Femur (tissue), 1 donor: ENCODE data around the gene MALAT1.
"Not testable (repeated sequence)": the region's sequence is repeated elsewhere in the genome, so short reads cannot be mapped to it uniquely, and the experiment has no call there.

Experiments used
- DNase-seq: peaks from one replicate; pipeline ENCODE4 v3.0.0-alpha.2; 2017

Gene MALAT1

GRCh38 chr11:65499713-65500386 is 1.0 kb downstream of the MALAT1 start:
- DNase-seq = no peak

- DNase-seq = peak; percentile 63
Observed at GRCh38 chr11:65500387-65501185, 1.7 kb downstream of the MALAT1 start.

GRCh38 chr11:65501186-65501471 is 2.3 kb downstream of the MALAT1 start:
- DNase-seq = no peak

- DNase-seq = peak; percentile 39
Observed at GRCh38 chr11:65501472-65502273, 2.8 kb downstream of the MALAT1 start.

- DNase-seq = no peak
Observed at GRCh38 chr11:65502274-65502554, 3.4 kb downstream of the MALAT1 start.

- DNase-seq = peak; percentile 32
Observed at GRCh38 chr11:65502555-65503367, 3.9 kb downstream of the MALAT1 start.

GRCh38 chr11:65503368-65503948 is 4.6 kb downstream of the MALAT1 start:
- no peak for DNase-seq

GRCh38 chr11:65503949-65504673 is 5.3 kb downstream of the MALAT1 start:
- DNase-seq = peak; percentile 34

- DNase-seq = peak; percentile 34
Observed at GRCh38 chr11:65504674-65505465, 6.0 kb downstream of the MALAT1 start.

GRCh38 chr11:65505466-65506289 is 6.8 kb downstream of the MALAT1 start:
- peak; percentile 39 for DNase-seq

GRCh38 chr11:65506290-65506771 is 7.5 kb downstream of the MALAT1 start:
- DNase-seq = no peak

GRCh38 chr11:65506772-65507505 is 8.1 kb downstream of the MALAT1 start:
- peak; percentile 83 for DNase-seq

- DNase-seq = not testable (repeated sequence)
Observed at GRCh38 chr11:65512311-65512710, 13.5 kb downstream of the MALAT1 start.

- DNase-seq = peak; percentile 15
Observed at GRCh38 chr11:65516135-65516968, 17.5 kb downstream of the MALAT1 start.

GRCh38 chr11:65518941-65519549 is 20.2 kb downstream of the MALAT1 start:
- DNase-seq = not testable (repeated sequence)

- DNase-seq = peak; percentile 24
Observed at GRCh38 chr11:65521777-65522521, 23.1 kb downstream of the MALAT1 start.
